K562 (cell line): ENCODE measurements around the gene FAM50A. TPM values are rescaled to one million over a fixed set of nuclear protein-coding genes. Genes with fewer than 3 reads are reported as not detected.

Experiments
- ATAC-seq: fragments of 200-7000 bp; cut with Tn5 transposase; 3 replicates; pipeline ENCODE4 v1.9.1; 2020; ENCODE audit warnings: moderate library complexity
- BruUV-seq: library from RNA; stranded (reverse); fragments of 400-500 nt; replicated peaks from 2 replicates; lab custom pipeline; 2021; lab: Mats Ljungman, UMichigan
- CTCF ChIA-PET: fragments of 300-600 bp; formaldehyde crosslinking; extraction: SDS; loops from one replicate; lab custom pipeline; 2021; ENCODE audit warnings: low intra/inter-chr PET ratio; lab: Yijun Ruan, JAX
- POLR2A ChIA-PET: fragments of 300-600, 350-650 bp; sonication (Branson Sonifier 250); formaldehyde crosslinking; extraction: SDS; loops from one replicate; lab custom pipeline; 2021; ENCODE audit warnings: antibody characterized with exemption, inconsistent platforms; lab: Yijun Ruan, JAX
- DNase-seq, 4 experiments: peaks; one replicate each; pipeline versions ENCODE4 v3.0.0 to v3.0.0-alpha.2; 2011 to 2018; ENCODE audit warnings: low spot score in 3 of 4, mixed read lengths in 3 of 4; ENCODE audit errors: extremely low read depth in 1 of 4
- FAIRE-seq: peaks from 2 replicates; lab custom pipeline; 2011; peaks lifted over from hg19 to GRCh38; lab: Jason Lieb, UNC
- H2AFZ ChIP-seq: 2 replicates; pipeline ENCODE4 v1.6.0; 2011; ENCODE audit warnings: low read depth, low read length, control low read depth, inconsistent platforms
- H3K27ac ChIP-seq: fragments of 200-600 bp; 3 replicates; pipeline ENCODE4 v1.8.0; 2011; ENCODE audit warnings: low read depth, mild to moderate bottlenecking, control low read depth, inconsistent platforms, low read length, moderate library complexity, mixed read lengths; ENCODE audit errors: extremely low read depth
- H3K27me3 ChIP-seq, 2 experiments: fragments of 300-600 bp in 1 of 2; 2 replicates in 1 of 2; 3 replicates in 1 of 2; pipeline versions ENCODE4 v1.6.0 to v1.8.0; 2011; ENCODE audit warnings: inconsistent platforms in 2 of 2, low read length in 2 of 2, mild to moderate bottlenecking in 1 of 2, mixed read lengths in 1 of 2, moderate library complexity in 1 of 2; ENCODE audit not compliant: control insufficient read depth in 2 of 2, insufficient read depth in 2 of 2
- H3K36me3 ChIP-seq: fragments of 300-600 bp; 3 replicates; pipeline ENCODE4 v1.8.0; 2011; ENCODE audit warnings: mild to moderate bottlenecking, low read length, inconsistent platforms; ENCODE audit not compliant: control insufficient read depth, insufficient read depth
- H3K4me1 ChIP-seq, 2 experiments: fragments of 200-600 bp in 1 of 2; replicated peaks in 1 of 2; 2 replicates in 1 of 2; 3 replicates in 1 of 2; pipeline versions ENCODE4 v1.5.1 to v1.8.0; 2011; ENCODE audit warnings: inconsistent platforms in 2 of 2, low read length in 2 of 2, mild to moderate bottlenecking in 1 of 2, mixed read lengths in 1 of 2, moderate library complexity in 1 of 2; ENCODE audit not compliant: control insufficient read depth in 2 of 2, insufficient read depth in 2 of 2
- H3K4me2 ChIP-seq: 2 replicates; pipeline ENCODE4 v1.6.1; 2011; ENCODE audit warnings: low read length, control low read depth, inconsistent platforms, mixed read lengths; ENCODE audit not compliant: insufficient read depth
- H3K4me3 ChIP-seq: fragments of 200-600 bp; sonication (generic), shearing (Covaris generic); 2 replicates; pipeline ENCODE4 v1.5.1; 2016; ENCODE audit warnings: control low read depth, inconsistent platforms
- H3K79me2 ChIP-seq: fragments of 200-600 bp; 3 replicates; pipeline ENCODE4 v1.8.0; 2011; ENCODE audit warnings: low read length, inconsistent platforms; ENCODE audit not compliant: control insufficient read depth, insufficient read depth
- H3K9ac ChIP-seq, 2 experiments: 2 replicates each; pipeline versions ENCODE4 v1.6.0 to v1.6.1; 2011; ENCODE audit warnings: low read depth in 2 of 2, low read length in 2 of 2, control low read depth in 1 of 2, inconsistent platforms in 1 of 2, mild to moderate bottlenecking in 1 of 2, mixed read lengths in 1 of 2; ENCODE audit not compliant: insufficient read depth in 1 of 2
- H3K9me1 ChIP-seq: one replicate; pipeline ENCODE4 v1.6.0; 2011; ENCODE audit warnings: inconsistent platforms, mild to moderate bottlenecking, low read length, moderate library complexity; ENCODE audit not compliant: control insufficient read depth, insufficient read depth
- H3K9me3 ChIP-seq: replicated peaks from 2 replicates; pipeline ENCODE4 v1.5.1; 2011; ENCODE audit warnings: low read depth, low read length, inconsistent platforms; ENCODE audit not compliant: control insufficient read depth, insufficient read depth
- H4K20me1 ChIP-seq: replicated peaks from 2 replicates; pipeline ENCODE4 v1.6.1; 2011; ENCODE audit warnings: low read length, inconsistent platforms, mixed read lengths; ENCODE audit not compliant: control insufficient read depth, insufficient read depth
- KDM2B ChIP-seq: fragments of 250-450 bp; sonication (Bioruptor Pico); IDR thresholded peaks from 2 replicates; pipeline ENCODE4 v1.8.0; 2021; ENCODE audit warnings: mild to moderate bottlenecking, moderate library complexity
- PHF20 ChIP-seq: fragments of 450-650 bp; IDR thresholded peaks from 2 replicates; pipeline ENCODE4 v1.6.1; 2018; ENCODE audit not compliant: partially characterized antibody
- RBFOX2 ChIP-seq: fragments of 200-400 bp; formaldehyde crosslinking; IDR thresholded peaks from 2 replicates; pipeline ENCODE4 v1.6.1; 2017; ENCODE audit warnings: low read depth, mild to moderate bottlenecking, low read length, moderate library complexity
- SFPQ ChIP-seq: fragments of 200-400 bp; formaldehyde crosslinking; IDR thresholded peaks from 2 replicates; pipeline ENCODE4 v1.6.1; 2017; ENCODE audit warnings: mild to moderate bottlenecking, low read depth, low read length, moderate library complexity
- WGBS: fragments of 100-300 bp; shearing (Covaris generic); methylation state at CpG from one replicate; pipeline ENCODE4 v1.1.6; 2016; ENCODE audit warnings: low coverage, mixed read lengths; ENCODE audit not compliant: insufficient coverage; ENCODE audit errors: missing lambda C conversion rate; 5-methylcytosine and 5-hydroxymethylcytosine counted together
- in situ Hi-C: fragments of 300-500 bp; cut with MboI; formaldehyde crosslinking; loops from 4 replicates; pipeline ENCODE4 v1.15.0; 2018; ENCODE audit warnings: inconsistent platforms, mixed read lengths
- intact Hi-C: fragments of 100-400 bp; cut with micrococcal nuclease; formaldehyde crosslinking; loops from 2 replicates; pipeline ENCODE4 v1.14.2; 2022
- polyA plus RNA-seq, 8 experiments: library from polyadenylated mRNA; depleted of rRNA in 4 of 8; stranded (reverse) in 5 of 8; unstranded in 3 of 8; fragments of >200 nt; fragmentation: Nextera tagmentation in 2 of 8; fragmentation: Illumina TruSeq in 1 of 8; extraction: Ambion mirVana in 2 of 8; extraction: Trizol in 1 of 8; gene quantifications; 2 replicates each; pipeline versions ENCODE4 v1.2.1 to v1.2.3, GENCODE V29; 2011 to 2014; ENCODE audit warnings: inconsistent platforms in 1 of 8, missing spikeins in 1 of 8
- total RNA-seq, 7 experiments: library from RNA; depleted of rRNA in 6 of 7; stranded (reverse); fragments of >200 nt in 6 of 7; fragmentation: Illumina TruSeq in 2 of 7; extraction: Trizol in 2 of 7; gene quantifications; 2 replicates each; pipeline versions ENCODE4 v1.2.1 to v1.2.3, GENCODE V29; 2011 to 2021; ENCODE audit warnings: low replicate concordance in 1 of 7

FAM50A gene
- total and polyA plus RNA-seq, 9 of the 15 experiments (the other 6 are each of a cell fraction or from before 2014, with no cell fraction given), result 4.4 to 114 (median 67.3) TPM

DNA sequence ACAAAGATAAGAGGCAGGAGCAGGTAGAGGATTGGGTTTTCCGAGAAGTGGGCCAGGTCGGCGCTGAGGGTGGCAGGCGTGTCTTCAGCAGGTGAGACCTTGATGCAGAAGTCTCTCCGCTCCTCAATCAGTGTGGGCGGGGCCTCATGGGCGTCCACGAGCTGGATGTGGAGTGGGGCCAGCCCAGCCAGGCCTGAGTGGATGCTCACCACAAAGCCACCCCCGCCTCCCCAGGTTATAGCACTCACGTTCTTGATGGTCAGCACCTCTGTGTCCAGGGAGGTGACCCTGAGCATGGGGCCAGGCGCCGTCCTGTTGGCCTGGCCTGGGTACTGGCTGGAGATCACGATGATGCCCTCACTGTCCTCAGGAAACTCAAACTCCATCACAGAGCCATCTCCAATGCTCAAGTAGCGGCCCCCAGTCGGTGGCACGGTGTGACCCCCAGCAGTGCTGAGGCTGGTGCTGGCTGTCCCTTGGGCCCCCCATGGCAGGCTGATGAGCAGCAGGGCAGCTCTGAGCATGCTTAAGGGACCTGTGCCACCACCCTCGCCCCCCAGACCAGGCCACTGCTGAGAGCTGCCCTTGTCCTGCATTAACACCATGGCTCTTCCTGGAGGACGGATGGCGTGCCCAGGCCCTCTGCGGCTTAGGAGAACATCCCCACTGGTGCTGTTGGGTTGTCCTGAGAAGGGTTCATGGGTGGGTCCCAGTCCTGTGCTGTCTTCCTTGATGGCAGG, 44.6 kb downstream of the FAM50A start:
- Histone ChIP-seq H2AFZ (no peak overlapping the region), H3K36me3 (peaks cover 45% of the 10 kb centered on the region), H3K9ac (peak overlapping the region; percentile 85 to 96; a peak in 2 of 4 replicates), H3K4me3 (no peak overlapping the region), H3K27ac (no peak overlapping the region), H3K4me2 (no peak overlapping the region), H3K79me2 (peaks cover 67% of the 10 kb centered on the region), H3K9me1 (no peaks in the 10 kb centered on the region), H3K4me1 (peaks cover 39 to 80% of the 10 kb centered on the region in 2 experiments), H3K27me3 (no peaks in the 10 kb centered on the region), H4K20me1 (peaks cover 7% of the 10 kb centered on the region; the same call in 1 of the 2 replicates), H3K9me3 (no peaks in the 10 kb centered on the region)
- ATAC-seq, result no peak
- no peak for DNase-seq
- FAIRE-seq, result no peak
- in situ Hi-C loops (no loop called here), intact Hi-C loops (loop anchor here (5.0 kb wide), 1 partner anchor 91 kb away; the partner anchor contains the start of gene RPL10)
- WGBS, result 69% methylated on average over 14 of the region's 20 CpGs
- POLR2A ChIA-PET, result interaction anchor here (0.6 to 1.6 kb wide), 5 partner anchors 29 to 592 kb away, joined by 3 to 6 read pairs (median 4); no protein-coding TSS in a partner anchor
- TF ChIP-seq RBFOX2, result peak; percentile 22; the same call in 1 of the 2 replicates
- no peak for TF ChIP-seq KDM2B (CRISPR knock-in tag)
- no peak for TF ChIP-seq PHF20
- no peak for TF ChIP-seq SFPQ
- no TSS peak for BruUV-seq
- CTCF ChIA-PET, result no interaction called here
